Measurements from ENCODE around the gene GPR132.

DNA sequence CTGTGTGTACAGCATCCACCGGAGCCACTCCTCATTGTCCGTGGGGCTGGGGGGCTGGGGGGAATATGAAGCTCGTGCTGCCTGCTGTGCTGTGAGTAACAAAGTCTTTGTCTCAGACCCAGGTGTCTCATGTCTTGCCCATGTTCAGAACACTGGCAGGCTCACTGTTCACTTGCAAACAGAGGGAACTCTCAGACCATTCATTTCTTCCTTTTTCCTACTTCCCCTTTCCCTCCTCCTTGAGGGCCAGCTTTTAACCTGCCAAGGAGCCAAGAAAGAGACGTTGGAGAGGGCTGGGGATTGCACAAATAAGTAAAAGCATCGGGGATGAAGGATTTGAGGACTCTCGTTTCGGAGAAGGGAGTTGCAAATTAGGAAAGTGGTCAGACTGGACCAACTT, 21.6 kb downstream of the GPR132 start:
- TF ChIP-seq, protein P1, sequence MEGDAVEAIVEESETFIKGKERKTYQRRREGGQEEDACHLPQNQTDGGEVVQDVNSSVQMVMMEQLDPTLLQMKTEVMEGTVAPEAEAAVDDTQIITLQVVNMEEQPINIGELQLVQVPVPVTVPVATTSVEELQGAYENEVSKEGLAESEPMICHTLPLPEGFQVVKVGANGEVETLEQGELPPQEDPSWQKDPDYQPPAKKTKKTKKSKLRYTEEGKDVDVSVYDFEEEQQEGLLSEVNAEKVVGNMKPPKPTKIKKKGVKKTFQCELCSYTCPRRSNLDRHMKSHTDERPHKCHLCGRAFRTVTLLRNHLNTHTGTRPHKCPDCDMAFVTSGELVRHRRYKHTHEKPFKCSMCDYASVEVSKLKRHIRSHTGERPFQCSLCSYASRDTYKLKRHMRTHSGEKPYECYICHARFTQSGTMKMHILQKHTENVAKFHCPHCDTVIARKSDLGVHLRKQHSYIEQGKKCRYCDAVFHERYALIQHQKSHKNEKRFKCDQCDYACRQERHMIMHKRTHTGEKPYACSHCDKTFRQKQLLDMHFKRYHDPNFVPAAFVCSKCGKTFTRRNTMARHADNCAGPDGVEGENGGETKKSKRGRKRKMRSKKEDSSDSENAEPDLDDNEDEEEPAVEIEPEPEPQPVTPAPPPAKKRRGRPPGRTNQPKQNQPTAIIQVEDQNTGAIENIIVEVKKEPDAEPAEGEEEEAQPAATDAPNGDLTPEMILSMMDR (IDR thresholded peaks at IDR 0.05), result no peak
- no peak for TF ChIP-seq POLR2A (IDR thresholded peaks at IDR 0.05)

All from heart left ventricle (tissue), 13 donors.